ENCODE results near the gene FKBP15.
"Not testable (repeated sequence)": the region's sequence is repeated elsewhere in the genome, so short reads cannot be mapped to it uniquely, and the experiment has no call there.

FKBP15 gene

DNA sequence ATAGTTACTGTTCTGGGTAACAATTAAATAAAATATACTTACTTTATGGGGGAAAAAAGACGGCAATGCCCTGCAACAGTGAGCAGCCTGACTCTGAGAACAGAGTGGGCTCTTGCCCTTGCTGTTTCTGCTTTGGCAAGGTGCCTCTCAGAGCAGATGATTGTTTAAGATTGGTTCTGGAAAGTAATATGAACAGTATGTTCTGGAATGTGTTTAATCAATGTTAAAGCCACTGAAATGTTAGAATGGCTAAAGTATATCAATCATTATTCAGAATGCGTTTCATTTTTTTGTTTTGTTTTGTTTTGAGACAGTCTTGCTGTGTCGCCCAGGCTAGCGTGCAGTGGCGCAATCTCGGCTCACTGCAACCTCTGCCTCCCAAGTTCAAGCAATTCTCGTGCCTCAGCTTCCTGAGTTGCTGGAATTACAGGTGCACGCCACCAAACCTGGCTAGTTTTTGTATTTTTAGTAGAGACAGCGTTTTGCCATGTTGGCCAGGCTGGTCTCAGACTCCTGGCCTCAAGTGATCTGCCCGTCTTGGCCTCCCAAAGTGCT is 14.7 kb upstream of the FKBP15 start:
- DNase-seq, result not testable (repeated sequence)

DNA sequence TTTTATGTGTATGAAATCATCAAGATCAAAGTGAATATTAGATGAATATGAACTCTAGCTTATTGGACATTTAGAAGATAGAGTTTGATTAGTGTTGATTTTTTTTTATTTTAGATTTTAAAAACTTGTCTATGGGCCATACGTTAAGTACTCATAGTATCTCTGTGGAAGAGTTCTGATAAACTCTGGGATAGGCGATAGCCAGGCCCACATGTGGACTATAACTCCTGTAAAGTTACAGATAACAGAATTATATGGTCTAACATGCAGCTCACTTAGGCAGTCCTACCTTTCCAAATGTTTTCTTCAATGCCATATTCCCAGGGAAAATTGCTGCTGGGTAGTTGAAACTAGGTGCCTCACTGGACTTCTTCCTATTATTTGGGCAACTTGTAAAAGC is 10.6 kb upstream of the FKBP15 start:
- no peak for DNase-seq

DNA sequence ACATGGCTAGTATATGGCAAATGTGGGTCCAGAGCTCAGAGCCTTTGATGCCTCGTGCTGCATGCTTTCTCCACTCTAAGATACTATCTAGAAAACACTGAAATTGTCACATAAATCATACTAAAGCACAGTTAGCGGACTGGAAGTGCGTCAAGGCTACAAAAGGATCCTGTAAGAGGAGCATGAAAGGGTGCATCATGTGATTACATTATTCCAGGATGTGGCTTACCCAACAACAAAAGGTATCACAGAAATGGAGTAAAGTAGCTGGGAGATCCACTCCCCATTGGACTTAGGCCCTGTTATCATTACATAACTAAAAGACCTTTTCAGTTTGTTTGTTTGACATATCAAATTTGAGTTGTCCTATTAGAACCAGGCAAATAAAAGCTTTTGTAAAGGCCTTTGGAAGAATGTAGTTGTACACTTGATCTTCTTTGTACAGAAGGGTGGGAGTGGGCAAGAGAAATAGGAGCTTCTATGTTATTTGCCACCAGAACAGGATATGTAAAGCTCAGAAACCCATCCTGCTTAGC is 7.1 kb upstream of the FKBP15 start:
- DNase-seq, result no peak

DNA sequence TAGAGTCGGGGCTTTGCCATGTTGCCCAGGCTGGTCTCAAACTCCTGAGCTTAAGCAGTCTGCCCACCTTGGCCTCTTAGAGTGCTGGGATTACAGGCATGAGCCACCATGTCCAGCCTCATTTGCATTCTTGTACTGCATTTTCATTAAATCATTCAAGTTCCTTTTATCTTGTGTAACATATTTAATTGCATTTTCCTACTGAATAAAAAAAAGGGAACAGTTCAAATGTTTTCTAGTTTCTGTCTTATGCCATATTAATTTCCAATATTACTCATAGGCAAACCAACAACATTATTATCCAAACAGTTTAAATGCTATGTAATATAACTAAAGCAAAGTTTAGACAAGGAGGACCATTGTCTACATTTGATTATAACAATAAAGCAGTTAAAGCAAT is 6.4 kb upstream of the FKBP15 start:
- DNase-seq, result no peak

DNA sequence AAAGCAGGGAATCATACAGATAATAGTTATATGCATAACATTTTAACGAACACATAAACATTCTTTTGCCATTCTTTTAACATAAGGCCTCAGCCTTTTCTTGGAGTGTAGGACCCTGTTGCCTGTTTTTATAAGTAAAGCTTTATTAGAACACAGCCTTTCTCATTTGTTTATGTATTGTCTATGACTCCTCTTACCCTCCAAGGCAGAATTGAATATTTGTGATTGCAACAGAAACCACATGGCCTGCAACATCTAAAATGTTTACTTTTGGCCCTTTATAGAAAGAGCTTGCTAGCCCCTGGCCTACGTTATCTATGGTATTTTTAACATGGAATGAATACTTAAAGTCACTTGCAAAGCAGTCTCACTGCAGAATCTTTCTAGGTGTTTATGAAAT is 2.9 kb upstream of the FKBP15 start:
- no peak for DNase-seq

DNA sequence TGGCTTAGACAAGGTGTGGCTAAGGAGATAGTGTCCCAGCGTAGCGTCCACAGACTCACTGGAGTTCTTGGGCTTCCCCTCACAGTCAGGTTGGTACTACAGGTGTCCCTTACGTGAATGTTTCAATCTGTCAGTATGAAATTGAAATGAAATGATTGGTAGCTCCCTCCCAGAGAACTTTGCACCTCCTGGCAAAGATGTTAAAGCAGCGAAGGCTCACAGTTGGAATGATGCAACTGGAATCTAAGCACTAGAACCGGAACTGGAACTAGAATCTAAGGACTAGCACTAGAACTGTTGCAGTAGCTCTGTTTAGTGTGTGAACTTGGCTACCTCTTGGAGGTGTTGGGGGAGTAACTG is 1.4 kb upstream of the FKBP15 start:
- no peak for DNase-seq

DNA sequence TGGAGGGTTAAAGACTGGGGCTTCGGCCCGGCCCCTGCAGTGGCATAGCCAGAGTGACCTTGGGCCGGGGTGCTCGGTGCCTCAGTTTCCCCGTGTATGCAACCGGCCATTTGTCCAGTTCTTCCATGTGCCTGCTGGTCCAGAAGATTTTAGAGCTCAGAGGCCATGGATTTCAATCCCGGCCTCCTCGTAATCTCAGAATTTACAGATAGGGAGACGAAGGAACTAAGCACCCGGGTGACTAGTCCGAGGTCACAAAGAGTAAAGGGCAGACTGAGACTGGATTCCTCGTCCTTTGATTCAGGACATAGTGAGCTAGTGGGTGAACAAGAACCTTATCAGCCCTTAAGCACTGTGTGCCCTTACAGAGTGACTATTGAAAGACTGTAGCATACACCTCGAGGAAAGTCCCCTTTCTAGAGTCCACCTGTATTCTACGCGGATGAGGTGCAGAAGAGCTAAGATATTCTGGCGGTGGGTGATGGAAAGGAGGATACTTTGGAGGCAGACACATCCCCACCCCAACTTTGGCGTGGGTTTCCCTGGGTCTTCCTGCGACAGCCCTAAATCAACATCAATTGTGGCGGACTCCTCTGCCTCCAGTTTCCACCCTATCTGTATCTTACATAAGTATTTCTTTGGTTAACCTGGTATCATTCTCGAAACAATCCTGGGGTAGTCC is 864 bp upstream of the FKBP15 start:
- DNase-seq, result no peak

DNA sequence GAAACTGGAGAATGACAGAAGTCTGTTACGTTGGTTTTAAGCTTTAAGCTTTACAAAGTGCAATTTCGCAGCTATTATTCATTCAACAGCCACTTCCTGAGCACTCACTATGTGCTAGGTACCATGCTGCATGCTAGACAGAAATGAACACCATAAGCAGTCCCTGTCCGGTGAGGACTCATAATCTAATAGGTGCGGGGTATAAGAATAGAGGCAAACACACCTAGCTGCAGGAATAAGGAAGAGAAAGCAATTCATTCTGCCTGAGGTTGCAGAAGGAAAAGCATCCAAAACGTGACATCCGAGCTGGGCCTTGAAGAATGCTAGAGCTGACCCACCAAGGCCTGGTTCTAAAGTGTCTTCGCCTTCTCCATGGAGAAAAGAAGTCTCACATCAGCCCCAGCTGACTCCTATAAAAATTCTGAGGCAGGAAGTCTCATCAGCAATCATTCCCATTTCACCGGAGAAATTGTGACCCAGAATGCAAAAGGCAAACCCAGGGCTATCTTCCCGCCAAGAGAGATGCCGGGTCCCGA is 542 bp downstream of the FKBP15 start:
- no peak for DNase-seq

DNA sequence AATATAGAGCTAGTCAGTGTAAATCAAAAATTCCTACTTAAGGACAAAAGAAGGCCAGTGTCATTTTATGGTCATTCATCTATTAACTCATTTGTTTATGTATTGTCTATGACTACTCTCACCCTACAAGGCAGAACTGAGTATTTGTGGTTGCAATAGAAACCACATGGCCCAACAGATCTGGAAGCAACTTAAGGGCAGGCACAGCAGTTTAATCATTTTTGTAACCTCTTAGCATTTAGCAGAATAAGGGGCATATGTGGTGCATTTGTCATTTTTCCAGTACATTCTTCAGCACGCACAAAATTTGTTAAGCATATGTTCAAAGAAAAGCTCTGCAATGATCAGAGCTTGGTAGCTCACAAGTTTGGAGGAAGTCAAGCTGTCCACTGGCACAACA is 1.1 kb downstream of the FKBP15 start:
- no peak for DNase-seq

DNA sequence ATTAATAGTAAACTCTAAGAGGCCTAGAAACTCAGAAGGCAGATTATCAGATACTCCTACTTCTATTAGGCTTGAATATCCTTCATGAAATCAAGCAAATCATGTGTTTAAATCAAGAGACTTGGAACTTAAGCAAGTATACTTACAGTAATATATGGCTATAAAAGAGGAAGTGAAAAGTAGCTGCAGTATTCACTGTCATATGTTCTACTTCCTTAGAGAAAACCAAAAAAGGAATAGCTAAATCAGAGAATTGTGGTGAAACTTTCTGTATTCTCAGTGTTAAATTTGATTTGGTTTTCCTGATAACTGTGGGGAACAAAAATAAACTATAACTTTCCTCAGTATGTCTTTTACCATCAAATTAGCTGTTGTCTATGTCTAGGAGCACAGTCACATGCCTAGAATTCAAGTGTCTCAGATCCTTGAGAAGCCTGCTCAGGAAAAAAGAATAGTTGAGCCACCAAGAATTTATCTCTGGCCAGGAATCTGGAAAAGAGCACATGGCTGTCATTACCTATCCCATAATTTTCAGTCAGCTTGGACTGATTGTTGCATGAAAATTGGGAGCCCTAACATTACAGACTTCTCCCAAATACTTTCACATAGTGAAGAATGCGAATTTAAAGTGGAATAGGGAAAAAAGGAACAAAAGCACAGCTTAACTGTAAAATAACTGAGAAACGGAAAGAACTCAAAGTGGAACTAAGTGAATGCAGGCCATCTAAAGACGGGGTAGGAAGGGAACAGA is 1.7 kb downstream of the FKBP15 start:
- DNase-seq, result peak; percentile 18

DNA sequence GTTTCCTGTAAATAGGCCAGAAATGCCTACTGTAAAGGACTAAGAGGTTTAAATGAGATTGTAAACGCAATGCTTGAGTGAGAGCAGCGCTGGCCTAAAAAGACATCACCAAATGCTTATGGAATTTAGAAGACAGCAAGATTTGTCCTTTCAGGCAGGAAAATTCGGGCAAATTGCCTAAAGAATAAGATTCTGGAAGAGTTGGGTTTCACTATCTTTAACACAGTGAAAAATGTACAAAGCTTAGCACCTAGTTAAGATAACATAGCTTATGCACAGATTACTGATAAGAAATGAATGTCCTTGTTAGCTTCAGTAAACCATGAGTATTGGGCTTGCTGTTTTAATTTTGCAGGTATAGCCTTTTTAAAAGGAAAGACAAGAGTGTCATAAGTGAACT is 4.7 kb downstream of the FKBP15 start:
- no peak for DNase-seq

DNA sequence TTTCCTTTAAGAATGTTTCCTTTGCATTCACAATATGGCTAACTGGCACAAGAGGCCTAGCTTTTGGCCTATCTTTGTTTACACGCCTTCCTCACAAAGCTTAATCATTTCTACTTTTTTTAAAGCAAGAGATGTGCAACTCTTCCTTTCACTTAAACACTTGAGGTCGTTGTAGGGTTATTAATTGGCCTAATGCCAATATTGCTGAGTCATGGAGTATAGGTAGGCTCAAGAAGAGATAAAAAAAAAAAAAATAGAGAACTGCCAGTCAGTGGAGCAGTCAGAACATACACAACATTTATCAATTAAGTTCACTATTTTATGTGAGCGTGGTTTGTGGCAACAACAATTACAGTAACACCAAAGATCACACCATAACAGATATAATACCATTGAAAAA is 5.9 kb downstream of the FKBP15 start:
- no peak for DNase-seq

DNA sequence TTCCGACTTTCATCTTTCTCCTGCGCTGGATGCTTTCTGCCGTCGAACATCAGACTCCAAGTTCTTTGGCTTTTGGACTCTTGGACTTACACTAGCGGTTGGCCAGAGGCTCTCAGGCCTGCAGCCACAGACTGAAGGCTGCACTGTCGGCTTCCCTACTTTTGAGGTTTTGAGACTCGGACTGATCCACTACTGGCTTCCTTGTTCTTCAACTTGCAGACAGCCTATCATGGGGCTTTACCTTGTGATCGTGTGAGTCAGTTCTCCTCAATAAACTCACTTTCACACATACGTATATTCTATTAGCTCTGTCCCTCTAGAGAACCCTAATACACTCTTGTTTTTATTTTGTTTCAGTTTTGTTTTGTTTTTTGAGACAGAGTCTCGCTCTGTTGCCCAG is 10.3 kb downstream of the FKBP15 start:
- peak; percentile 1 for DNase-seq

DNA sequence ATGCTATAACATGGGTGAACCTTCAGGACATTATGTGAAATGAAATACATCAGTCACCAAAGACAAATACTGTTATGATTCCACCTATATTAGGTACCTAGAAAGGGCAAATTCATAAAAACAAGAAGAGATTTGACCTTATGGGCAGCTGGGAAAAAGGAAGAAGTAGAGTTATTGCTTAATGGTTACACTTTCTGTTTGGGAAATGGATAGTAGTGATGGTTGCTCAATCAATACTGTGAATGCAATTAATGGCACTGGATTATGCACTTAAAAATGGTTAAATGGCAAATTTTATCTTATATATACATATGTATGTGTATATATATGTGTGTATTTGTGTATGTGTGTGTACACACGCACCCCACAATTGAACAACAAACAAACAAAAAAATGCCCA is 15.2 kb downstream of the FKBP15 start:
- DNase-seq, result no peak

DNA sequence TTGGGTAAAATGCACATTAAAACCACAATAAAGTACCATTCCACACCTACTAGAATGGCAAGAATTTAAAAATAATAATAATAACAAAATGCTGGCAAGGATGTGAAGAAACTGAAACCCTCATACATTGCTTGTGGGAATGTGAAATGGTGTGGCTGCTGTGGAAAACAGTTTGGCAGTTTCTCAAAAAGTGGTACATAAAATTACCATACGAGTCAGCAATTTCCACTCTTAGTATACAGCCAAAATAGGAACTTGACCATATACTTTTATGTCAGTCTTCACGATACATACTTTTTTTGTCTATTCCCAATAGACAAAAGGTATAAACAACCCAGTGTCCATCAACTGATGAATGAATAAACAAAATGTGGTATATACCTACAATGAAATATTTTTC is 15.6 kb downstream of the FKBP15 start:
- no peak for DNase-seq

DNA sequence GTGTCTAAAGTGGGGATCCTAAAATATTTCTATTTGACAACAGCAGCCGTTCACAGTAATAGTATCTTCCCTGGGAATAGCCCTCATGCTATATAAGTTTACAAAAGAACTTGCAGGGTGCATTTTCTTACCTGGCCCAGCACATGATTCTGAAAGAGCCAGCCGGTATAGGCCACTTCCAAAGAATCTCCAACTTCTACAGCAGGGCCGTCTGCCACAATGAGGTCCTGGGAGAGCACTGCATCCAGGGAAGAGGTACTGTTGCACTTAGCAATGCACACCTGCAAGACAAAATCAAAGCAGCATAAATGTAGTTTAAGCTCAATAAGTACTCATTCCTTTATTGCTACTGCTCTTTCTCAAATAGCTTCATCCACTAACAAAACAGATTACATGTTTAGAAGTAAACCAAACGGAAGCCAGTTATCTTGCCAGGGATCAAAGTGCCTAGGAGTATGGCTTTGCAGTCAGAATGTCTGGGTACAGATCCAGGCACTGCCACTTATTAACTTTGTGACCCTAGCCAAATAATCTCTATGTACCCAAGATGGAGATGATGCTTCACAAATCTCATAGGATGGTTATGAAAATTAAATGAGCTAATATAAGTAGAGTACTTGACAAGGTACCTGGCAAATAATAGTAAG is 21.3 kb downstream of the FKBP15 start:
- no peak for DNase-seq

DNA sequence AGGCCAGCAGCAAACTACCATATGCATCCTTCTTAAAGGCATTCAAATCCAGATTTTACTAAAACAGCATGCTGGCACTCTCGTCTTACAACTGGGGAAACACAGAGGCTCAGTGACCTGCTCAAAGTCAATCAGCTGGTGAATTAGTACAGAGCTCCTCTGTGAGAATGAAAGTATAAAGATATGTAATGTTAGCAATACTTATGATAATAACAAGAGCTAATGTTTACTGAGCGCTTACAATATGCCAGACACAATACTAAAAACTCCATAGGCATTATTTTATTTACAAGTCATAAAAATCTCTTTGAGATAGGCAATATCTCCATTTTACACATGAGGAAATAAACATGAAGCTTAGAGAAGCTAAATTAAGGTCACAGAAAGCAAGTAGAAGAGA is 28.6 kb downstream of the FKBP15 start:
- no peak for DNase-seq

DNA sequence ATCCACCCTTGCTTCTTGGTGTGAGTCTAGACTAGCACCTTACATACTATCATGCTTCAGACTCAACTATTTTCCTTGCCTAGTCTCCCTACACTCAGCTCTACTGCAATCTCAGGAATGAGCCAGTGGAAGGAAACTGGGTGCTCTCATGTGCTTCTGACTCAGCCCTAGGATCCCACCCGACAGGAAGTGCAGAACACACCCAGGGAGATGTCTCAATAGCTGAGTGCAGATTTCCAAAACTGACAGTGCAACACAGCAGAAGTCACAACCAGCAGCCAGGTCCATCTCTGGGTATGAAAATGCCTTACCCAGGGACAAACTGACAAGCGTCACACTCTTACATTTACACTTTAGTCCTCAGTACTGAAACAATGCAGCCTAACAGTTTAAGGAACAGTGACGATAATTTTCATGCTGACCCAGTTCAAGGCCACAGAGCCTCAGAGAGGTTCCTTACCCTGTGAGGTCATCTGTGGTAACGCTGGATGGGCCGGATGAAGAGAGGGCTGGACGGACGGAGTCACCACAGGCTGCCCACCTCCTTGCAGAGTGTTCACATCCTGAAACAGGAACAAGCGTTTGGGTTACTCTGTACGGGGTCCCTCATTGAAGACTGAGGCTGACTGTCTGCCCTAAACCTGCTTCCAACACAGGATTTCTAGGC is 33.0 kb downstream of the FKBP15 start:
- no peak for DNase-seq

DNA sequence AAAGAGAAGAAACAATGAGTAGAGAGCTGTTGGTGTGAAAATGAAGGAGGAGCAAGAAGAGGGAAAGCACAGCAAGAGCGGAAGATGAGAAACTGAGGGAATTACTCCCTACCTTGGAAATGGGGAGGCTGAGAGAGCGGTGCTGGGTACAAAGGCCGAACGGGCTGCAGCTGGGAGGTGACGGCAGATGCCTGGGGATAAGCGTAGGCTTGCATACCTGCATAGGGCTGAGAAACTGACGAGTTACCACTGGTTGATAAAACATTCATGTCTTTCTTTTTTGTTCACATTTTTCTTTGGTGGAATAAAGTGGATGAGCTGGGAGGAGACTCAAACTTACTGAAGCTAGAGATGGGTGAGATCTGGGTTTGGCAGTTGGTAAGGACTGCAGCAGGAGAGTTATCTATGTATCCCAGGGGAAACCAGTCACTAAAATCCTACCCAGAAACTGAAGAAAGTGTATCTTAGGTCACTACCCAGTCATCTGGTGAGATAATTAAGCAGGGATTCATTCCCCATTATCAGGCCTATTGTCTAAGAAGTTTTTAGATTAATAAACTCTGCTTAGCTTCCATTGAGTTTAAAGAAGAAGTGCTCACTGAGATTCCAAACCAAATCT is 34.8 kb downstream of the FKBP15 start:
- DNase-seq, result no peak

DNA sequence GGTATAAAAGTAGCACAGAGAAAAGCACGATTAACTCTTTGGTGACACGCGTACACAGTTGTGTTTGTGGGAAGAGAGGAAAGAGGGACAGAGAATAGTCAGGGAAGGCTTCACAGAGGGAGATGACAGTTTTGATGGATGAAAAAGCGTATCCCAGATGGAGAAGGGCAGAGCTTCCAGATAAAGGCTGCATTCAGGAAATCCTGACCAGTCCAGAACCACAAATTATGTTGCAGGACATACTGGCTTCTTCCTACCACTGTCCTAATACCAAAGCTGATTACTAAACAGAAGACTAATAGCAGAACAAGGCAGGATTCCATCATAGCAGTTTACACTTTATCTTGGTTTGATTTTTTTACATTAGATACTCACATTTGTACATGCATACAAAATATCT is 35.8 kb downstream of the FKBP15 start:
- no peak for DNase-seq

DNA sequence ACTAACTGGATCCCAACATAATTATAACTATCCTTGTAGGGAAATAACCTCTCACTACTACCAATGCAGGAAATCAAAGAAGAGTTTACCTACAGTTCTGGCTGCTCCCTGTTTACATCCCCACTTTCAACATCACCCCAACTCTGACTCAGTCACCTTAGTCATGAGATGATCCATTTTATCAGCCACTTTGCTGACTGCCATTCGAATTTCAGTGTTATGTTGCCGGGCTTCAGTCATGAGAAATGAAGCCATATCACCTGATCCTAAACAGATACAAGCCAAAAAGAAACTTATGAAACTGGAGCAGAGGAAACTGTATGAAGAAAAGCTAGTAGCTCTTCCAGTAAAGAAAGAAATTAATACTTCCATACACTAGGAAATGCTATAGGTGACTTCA is 36.5 kb downstream of the FKBP15 start:
- no peak for DNase-seq

DNA sequence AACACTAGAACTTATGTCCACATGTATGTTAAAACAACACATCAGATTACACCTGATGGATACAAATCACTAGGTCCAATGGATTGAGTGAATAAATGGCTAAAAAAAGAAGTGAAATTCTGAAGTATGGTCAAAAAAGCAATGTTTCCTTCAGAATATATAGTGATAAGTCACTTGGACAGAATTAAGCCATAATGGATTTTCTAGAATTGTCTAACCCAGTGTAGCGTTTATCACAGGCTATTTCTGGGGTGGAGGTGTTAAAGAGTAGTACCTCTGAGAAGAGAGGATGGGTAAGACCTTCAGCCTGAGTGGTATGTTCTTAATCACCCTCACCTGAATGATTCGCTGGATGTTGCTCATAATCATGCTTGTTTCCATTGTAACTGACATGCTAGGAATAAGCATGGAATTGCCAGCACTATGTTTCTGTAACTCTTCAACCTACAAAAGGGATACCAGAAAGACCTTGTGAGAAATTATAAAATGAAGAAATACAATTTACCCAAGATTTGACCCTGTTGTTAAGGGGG is 37.1 kb downstream of the FKBP15 start:
- no peak for DNase-seq

All from midbrain (tissue), 1 donor.